ENCODE results near the gene IRX4. TPM values are rescaled to one million over a fixed set of nuclear protein-coding genes. Genes with fewer than 3 reads are reported as not detected.

IRX4 gene
- total and polyA plus RNA-seq, 12 donors, result 0.03 TPM; not detected in 11

DNA sequence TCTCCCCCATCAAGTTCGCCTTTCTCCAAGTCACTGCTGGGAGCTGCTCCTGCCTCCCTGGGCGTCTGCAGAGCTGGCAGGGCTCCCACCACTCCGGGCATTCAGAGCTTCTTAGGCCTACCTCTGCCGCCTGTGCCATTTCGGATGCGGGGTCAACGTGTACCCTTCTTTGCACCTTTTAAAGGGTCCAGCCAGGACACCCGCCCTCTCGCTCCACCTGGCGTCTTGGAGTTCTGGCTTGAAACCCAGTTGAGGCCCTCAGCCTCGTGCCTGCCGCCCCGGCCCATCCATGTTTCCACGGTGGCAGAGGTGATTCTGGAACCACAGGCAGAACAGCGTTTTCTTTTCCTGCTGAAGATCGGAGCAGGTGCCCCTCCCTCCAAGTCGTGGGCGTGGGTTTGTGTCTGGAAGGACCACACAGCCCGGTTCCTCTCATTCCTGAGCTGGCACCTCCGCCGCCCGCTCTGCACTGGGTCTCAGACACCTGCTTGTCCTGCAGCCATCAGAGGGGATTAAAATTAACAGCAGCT is 48.6 kb downstream of the IRX4 start:
- Histone ChIP-seq H3K9me3 (replicated peaks in 1 of 3) (no peaks in the 10 kb centered on the region), H3K36me3 (replicated peaks in 1 of 2) (no peaks in the 10 kb centered on the region), H3K4me3 (no peak overlapping the region), H3K27ac (no peak overlapping the region), H3K4me1 (replicated peaks in 1 of 2) (peaks cover 0 to 4% of the 10 kb centered on the region in 2 donors), H3K27me3 (no peaks in the 10 kb centered on the region)
- intact Hi-C loops (cut with DNase I), result no loop called here
- no peak for DNase-seq
- TF ChIP-seq, protein P1, sequence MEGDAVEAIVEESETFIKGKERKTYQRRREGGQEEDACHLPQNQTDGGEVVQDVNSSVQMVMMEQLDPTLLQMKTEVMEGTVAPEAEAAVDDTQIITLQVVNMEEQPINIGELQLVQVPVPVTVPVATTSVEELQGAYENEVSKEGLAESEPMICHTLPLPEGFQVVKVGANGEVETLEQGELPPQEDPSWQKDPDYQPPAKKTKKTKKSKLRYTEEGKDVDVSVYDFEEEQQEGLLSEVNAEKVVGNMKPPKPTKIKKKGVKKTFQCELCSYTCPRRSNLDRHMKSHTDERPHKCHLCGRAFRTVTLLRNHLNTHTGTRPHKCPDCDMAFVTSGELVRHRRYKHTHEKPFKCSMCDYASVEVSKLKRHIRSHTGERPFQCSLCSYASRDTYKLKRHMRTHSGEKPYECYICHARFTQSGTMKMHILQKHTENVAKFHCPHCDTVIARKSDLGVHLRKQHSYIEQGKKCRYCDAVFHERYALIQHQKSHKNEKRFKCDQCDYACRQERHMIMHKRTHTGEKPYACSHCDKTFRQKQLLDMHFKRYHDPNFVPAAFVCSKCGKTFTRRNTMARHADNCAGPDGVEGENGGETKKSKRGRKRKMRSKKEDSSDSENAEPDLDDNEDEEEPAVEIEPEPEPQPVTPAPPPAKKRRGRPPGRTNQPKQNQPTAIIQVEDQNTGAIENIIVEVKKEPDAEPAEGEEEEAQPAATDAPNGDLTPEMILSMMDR (IDR thresholded peaks at IDR 0.05), result no peak
- TF ChIP-seq POLR2A (IDR thresholded peaks at IDR 0.05), result no peak
- 76 to 84% (median 81%) methylated on average over 10 to 22 of the region's 22 CpGs for WGBS, 4 donors

DNA sequence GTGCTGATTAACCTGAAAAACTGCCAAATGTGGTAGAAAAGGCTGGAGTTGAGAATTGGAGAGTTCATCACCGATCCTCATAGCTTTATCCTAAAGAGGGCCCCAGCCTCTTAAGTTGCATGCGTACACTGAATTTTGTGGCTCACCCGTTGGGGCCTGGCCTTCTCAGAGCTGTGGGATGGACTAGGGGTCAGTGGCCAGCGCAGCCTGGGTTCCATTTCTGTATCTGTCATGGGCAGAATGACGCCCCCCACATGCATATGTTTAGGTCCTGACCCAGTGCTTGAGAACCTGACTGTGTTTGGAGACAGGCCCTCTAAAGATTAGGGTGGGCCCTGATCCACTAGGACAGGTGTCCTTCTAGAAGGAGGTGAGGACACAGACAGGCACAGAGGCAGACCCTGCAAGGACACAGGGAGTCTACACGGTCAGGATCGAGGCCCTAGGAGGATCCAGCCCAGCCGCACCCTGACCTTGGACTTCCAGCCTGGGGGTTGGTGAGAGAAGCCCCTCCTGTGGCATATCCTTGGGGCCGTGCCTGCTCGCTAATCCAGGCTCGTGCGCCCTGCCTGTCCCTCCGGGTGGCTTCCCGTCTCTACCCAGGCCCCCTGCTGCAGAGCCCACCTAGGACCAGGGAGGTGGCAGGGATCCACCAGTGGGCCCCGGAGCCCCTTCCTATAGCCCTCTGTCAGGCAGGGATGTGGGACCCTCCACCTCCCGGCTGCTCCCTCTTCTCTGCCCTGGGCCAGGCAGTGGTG is 49.3 kb downstream of the IRX4 start:
- intact Hi-C loops (cut with DNase I), result no loop called here
- Histone ChIP-seq H3K9me3 (replicated peaks in 1 of 3) (no peaks in the 10 kb centered on the region), H3K36me3 (replicated peaks in 1 of 2) (no peaks in the 10 kb centered on the region), H3K27ac (no peak overlapping the region), H3K4me3 (no peak overlapping the region), H3K4me1 (replicated peaks in 1 of 2) (peaks cover 0 to 4% of the 10 kb centered on the region in 2 donors), H3K27me3 (no peaks in the 10 kb centered on the region)
- TF ChIP-seq, protein P1 (IDR thresholded peaks at IDR 0.05), result no peak
- no peak for TF ChIP-seq POLR2A (IDR thresholded peaks at IDR 0.05)
- no peak for DNase-seq
- 74 to 95% (median 83%) methylated on average over 7 to 16 of the region's 16 CpGs for WGBS, 4 donors

DNA sequence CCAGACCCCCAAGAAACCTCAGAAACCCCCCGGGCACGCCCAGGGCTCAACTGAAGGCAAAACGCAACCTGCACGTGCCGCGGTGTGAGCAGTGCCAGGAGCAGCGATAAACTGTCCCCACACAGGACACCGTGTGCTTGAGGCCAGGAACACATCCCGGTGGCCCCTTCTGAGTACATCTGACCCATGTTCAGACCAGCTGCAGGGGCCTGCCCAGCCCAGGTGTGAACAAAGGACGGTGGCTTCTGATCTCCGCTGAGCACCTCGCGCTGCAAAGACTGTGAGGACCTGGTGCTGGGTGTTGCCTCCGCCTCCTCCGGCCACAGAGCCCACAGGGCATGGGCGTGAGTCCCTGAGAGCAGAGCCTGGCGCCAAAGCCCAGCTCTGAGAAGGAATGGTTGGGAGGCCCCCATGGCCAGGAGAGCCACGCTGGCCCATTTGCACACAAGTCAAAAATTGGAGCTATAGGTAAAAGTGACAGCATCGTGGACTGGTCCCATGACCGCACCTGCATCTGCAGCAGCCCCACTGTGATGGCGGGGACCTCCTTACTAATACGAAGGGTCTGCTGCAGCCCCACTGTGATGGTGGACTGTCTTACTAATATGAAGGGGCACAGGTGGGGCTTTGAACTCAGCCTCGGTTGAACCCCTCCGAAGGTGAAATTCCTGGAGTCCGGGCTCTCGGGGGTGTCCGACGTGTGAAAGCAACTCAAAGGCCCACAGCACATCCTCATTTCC is 50.0 kb downstream of the IRX4 start:
- Histone ChIP-seq H3K4me3 (no peak overlapping the region), H3K4me1 (replicated peaks in 1 of 2) (peaks cover 0 to 4% of the 10 kb centered on the region in 2 donors), H3K36me3 (replicated peaks in 1 of 2) (no peaks in the 10 kb centered on the region), H3K27ac (no peak overlapping the region), H3K27me3 (no peaks in the 10 kb centered on the region), H3K9me3 (replicated peaks in 1 of 3) (no peaks in the 10 kb centered on the region)
- intact Hi-C loops (cut with DNase I), result no loop called here
- no peak for TF ChIP-seq POLR2A (IDR thresholded peaks at IDR 0.05)
- TF ChIP-seq, protein P1 (IDR thresholded peaks at IDR 0.05), result no peak
- DNase-seq, result no peak
- WGBS, 4 donors, result 82 to 86% (median 85%) methylated on average over 17 to 28 of the region's 28 CpGs

DNA sequence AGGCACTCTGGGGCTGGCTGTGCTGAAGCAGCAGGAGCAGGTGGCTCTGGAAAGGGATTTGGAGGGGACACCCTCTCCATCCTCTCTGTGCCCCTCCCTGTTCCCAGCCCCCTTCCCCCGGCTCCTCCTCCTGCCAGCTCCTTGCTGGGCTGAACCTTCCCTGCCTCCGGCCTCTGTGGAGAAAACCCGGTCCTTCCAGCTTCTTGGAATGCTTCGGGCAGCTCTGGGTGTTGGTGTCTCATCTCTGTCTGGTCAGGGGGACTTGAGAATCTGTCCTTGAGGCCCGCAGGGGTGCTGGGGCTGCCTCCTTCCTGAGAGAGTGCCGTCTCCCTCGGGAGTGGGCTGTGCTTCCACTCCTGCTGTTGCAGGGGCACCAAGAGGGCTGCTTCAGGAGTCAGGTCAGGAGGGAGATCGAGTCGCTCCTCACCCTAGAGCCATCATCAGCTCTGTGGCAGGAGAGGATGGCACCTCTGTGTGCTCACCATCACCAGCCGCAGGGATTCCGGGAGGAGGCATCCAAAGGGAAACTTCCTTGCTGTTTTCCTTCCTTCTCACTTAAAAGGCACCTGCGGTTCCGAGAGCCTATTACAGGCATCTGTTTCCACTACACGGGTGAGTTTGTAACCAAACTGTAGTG is 50.9 kb downstream of the IRX4 start:
- intact Hi-C loops (cut with DNase I), result no loop called here
- no peak for TF ChIP-seq POLR2A (IDR thresholded peaks at IDR 0.05)
- TF ChIP-seq, protein P1 (IDR thresholded peaks at IDR 0.05), result no peak
- no peaks in the 10 kb centered on the region for H3K27me3 ChIP-seq
- peaks cover 0 to 4% of the 10 kb centered on the region in 2 donors for H3K4me1 ChIP-seq (replicated peaks in 1 of 2)
- 52 to 73% (median 64%) methylated on average over 5 to 14 of the region's 14 CpGs for WGBS, 4 donors
- no peak for DNase-seq
- H3K27ac ChIP-seq, result no peak overlapping the region
- no peaks in the 10 kb centered on the region for H3K9me3 ChIP-seq (replicated peaks in 1 of 3)
- no peaks in the 10 kb centered on the region for H3K36me3 ChIP-seq (replicated peaks in 1 of 2)
- no peak overlapping the region for H3K4me3 ChIP-seq

Data from adrenal gland (tissue), 12 donors.